Embryonic facial prominence (tissue), 1 donor: ENCODE measurements around the gene RAF1.
A peak's percentile ranks its signal among the peaks of the same experiment; 100 is the strongest.
"Not testable (repeated sequence)": the region's sequence is repeated elsewhere in the genome, so short reads cannot be mapped to it uniquely, and the experiment has no call there.

Experiments used
- DNase-seq: peaks from one replicate; pipeline ENCODE4 v3.0.0-alpha.2; 2016; ENCODE audit errors: extremely low spot score

RAF1 gene

GRCh38 chr3:12558706-12559105 is 105.2 kb downstream of the RAF1 start:
- DNase-seq: no peak

GRCh38 chr3:12557473-12558100 is 106.3 kb downstream of the RAF1 start:
- no peak for DNase-seq

GRCh38 chr3:12556690-12557472 is 107.0 kb downstream of the RAF1 start, which contains the start of gene MKRN2:
MKRN2 (plus strand) TSS chr3:12557087; CDS start chr3:12557151, 64 bp downstream.
- peak; percentile 74 for DNase-seq

DNA sequence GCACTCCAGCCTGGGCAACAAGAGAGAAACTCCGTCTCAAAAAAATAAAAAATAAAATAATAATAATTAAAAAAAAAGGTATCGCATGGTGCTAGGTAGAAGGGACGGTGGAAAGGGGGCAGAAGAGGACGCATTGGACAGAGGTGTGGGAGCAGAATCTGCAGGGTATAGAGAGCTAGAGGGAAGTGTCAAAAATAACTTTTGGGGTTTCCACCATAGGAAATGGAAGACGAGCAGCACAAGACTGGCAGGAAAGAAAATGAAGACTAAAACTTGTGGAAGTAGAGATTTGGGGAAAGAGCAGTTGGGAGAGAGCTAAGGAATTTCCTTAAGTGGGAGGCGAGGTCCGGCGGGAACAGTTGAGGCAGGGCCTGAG is 107.6 kb downstream of the RAF1 start:
- no peak for DNase-seq

DNA sequence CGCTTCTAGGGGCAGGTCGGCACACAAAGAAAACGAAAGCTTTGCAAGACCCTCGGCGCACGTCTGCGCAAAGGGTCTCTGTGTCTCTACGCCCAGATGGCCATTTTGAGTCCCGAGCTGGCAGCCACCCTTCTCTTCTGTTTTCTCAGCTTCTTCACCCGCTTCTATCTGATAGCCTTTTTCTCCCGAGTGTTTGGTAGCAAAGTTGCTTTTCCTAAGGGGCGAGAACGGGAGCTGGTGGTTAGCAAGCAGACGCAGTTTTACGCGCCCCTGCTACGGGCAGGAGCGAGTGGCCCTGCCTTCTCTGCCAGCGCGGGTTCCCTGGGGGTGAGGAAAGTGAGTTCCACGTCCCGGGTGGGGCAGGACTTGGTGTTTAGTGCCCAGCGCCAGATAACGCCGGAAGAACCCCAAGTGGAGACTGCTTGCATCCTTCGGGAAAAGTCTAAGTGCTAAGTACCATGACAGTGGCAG is 110.0 kb downstream of the RAF1 start:
- no peak for DNase-seq

- no peak for DNase-seq
Measured at GRCh38 chr3:12549971-12550760, 113.8 kb downstream of the RAF1 start.

- no peak for DNase-seq
Measured at GRCh38 chr3:12545473-12545791, 118.5 kb downstream of the RAF1 start, which contains the start of gene MKRN2OS. MKRN2OS (minus strand) TSS chr3:12545499; CDS start chr3:12545464, 35 bp downstream.

- DNase-seq: no peak
Measured at GRCh38 chr3:12544652-12545472, 119.1 kb downstream of the RAF1 start.

DNA sequence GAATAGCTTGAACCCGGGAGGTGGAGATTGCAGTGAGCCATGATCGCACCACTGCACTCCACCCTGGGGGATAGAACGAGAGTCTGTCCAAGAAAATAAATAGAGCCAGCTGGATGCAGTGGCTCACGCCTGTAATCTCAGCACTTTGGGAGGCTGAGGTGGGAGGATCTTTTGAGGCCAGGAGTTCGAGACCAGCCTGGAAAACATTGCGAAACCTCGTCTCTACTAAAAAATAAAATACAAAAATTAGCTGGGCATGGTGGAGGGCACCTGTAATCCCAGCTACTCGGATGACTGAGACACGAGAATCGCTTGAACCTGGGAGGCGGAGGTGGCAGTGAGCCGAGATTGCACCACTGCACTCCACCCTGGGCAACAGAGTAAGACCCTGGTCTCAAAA is 120.4 kb downstream of the RAF1 start:
- not testable (repeated sequence) for DNase-seq

DNA sequence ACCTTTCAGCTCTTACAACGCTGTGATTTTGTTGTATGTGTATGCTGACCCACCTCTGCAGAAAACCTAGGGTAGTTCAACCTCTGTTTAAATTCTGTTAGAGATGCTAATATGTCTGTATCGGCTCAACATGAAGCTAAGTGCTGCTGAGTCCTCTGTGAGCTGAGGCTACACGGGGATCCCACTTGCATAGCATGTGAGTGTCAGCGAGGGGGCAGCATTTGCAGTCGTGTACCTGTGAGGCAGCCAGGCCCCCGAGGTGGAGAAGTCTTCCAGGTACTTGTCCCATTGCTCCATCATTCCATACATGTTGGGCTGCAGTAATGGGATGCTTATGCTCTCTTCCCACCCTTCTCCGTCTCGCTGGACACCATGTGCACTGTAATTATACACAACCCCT is 122.3 kb downstream of the RAF1 start:
- no peak for DNase-seq

- no peak for DNase-seq
Measured at GRCh38 chr3:12536423-12536822, 127.5 kb downstream of the RAF1 start.
